Measurements from ENCODE around the gene SPATA24. TPM values are rescaled to one million over a fixed set of nuclear protein-coding genes. Genes with fewer than 3 reads are reported as not detected.

SPATA24 gene
- polyA plus RNA-seq, 3 donors: 1.6 to 3.5 (median 3.2) TPM

DNA sequence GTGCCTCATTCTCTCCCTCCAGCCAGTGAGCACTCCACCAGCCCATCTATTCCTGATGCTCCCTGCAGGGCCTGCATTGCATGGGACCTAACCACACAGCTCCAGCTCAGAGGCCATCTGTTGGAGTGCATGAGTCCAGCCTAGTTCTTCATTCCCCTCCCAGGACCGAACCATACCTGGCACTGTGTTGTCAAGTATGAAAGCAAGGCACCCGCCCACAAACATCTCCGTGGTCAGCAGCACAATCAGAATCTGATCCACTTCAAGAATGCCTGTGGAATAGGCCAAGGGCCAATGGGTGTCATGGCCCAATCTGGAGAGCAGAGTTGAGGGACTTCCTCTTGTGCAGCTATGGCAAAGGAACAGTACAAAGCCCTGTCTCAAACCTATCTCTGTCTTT lies 26.7 kb downstream of the SPATA24 start:
- H3K27me3 ChIP-seq (ENCODE audit: control insufficient read depth in 2 of 2, insufficient read depth in 2 of 2, low read length in 2 of 2): no peaks in the 10 kb centered on the region
- H3K9ac ChIP-seq (ENCODE audit: insufficient read depth, low read length, poor library complexity, severe bottlenecking): no peak overlapping the region
- H3K4me3 ChIP-seq (replicated peaks in 1 of 3; ENCODE audit: low read depth in 2 of 3, low read length in 3 of 3): no peak overlapping the region
- peak overlapping the region in 1 of 7 donors; percentile 31 for H3K27ac Mint-ChIP-seq
- peaks cover 0 to 12% (median 0%) of the 10 kb centered on the region in 3 donors for H3K27me3 Mint-ChIP-seq (ENCODE audit: low read depth in 3 of 3)
- DNase-seq: no peak
- no peaks in the 10 kb centered on the region for H3K4me1 Mint-ChIP-seq
- no peak overlapping the region for H3K27ac ChIP-seq (ENCODE audit: low read depth in 1 of 2, low read length in 2 of 2)
- 92% methylated on average over 2 of the region's 3 CpGs for WGBS (ENCODE audit: insufficient coverage)
- TF ChIP-seq, protein P1, sequence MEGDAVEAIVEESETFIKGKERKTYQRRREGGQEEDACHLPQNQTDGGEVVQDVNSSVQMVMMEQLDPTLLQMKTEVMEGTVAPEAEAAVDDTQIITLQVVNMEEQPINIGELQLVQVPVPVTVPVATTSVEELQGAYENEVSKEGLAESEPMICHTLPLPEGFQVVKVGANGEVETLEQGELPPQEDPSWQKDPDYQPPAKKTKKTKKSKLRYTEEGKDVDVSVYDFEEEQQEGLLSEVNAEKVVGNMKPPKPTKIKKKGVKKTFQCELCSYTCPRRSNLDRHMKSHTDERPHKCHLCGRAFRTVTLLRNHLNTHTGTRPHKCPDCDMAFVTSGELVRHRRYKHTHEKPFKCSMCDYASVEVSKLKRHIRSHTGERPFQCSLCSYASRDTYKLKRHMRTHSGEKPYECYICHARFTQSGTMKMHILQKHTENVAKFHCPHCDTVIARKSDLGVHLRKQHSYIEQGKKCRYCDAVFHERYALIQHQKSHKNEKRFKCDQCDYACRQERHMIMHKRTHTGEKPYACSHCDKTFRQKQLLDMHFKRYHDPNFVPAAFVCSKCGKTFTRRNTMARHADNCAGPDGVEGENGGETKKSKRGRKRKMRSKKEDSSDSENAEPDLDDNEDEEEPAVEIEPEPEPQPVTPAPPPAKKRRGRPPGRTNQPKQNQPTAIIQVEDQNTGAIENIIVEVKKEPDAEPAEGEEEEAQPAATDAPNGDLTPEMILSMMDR (IDR thresholded peaks at IDR 0.05): no peak
- H3K79me2 ChIP-seq (ENCODE audit: insufficient read depth, low read length): no peaks in the 10 kb centered on the region
- intact Hi-C loops (cut with micrococcal nuclease): no loop called here
- no peak overlapping the region for H3K4me2 ChIP-seq (replicated peaks; ENCODE audit: extremely low read depth, low read length, poor library complexity, severe bottlenecking)
- H3K4me1 ChIP-seq (ENCODE audit: control insufficient read depth in 1 of 2, insufficient read depth in 2 of 2, low read length in 2 of 2): no peaks in the 10 kb centered on the region
- H3K4me3 Mint-ChIP-seq: no peak overlapping the region
- peaks cover 1 to 17% of the 10 kb centered on the region in 2 donors for H3K36me3 ChIP-seq (replicated peaks in 1 of 2; ENCODE audit: control insufficient read depth in 1 of 2, insufficient read depth in 2 of 2, low read length in 2 of 2)
- peaks cover 0 to 3% (median 0%) of the 10 kb centered on the region in 7 donors for H3K9me3 Mint-ChIP-seq
- H4K20me1 ChIP-seq (ENCODE audit: insufficient read depth, low read length): no peaks in the 10 kb centered on the region
- no peaks in the 10 kb centered on the region for H3K9me3 ChIP-seq (replicated peaks in 1 of 2; ENCODE audit: control insufficient read depth in 1 of 2, insufficient read depth in 1 of 2, low read length in 2 of 2)
- peaks cover 15 to 31% of the 10 kb centered on the region in 2 donors for H3K36me3 Mint-ChIP-seq
- no peak overlapping the region for H2AFZ ChIP-seq (ENCODE audit: insufficient read depth, low read depth, low read length, poor library complexity, severe bottlenecking)

GRCh38 chr5:139376364-139376763 lies 27.5 kb downstream of the SPATA24 start:
- intact Hi-C loops (cut with micrococcal nuclease): no loop called here
- Histone ChIP-seq H3K36me3 (replicated peaks in 1 of 2; ENCODE audit: control insufficient read depth in 1 of 2, insufficient read depth in 2 of 2, low read length in 2 of 2) (peaks cover 9 to 26% of the 10 kb centered on the region in 2 donors), H3K9me3 (replicated peaks in 1 of 2; ENCODE audit: control insufficient read depth in 1 of 2, insufficient read depth in 1 of 2, low read length in 2 of 2) (no peaks in the 10 kb centered on the region), H3K4me1 (ENCODE audit: control insufficient read depth in 1 of 2, insufficient read depth in 2 of 2, low read length in 2 of 2) (no peaks in the 10 kb centered on the region), H3K4me3 (replicated peaks in 1 of 3; ENCODE audit: low read depth in 2 of 3, low read length in 3 of 3) (no peak overlapping the region), H4K20me1 (ENCODE audit: insufficient read depth, low read length) (no peaks in the 10 kb centered on the region), H3K9ac (ENCODE audit: insufficient read depth, low read length, poor library complexity, severe bottlenecking) (no peak overlapping the region), H3K27me3 (ENCODE audit: control insufficient read depth in 2 of 2, insufficient read depth in 2 of 2, low read length in 2 of 2) (no peaks in the 10 kb centered on the region), H2AFZ (ENCODE audit: insufficient read depth, low read depth, low read length, poor library complexity, severe bottlenecking) (no peak overlapping the region), H3K4me2 (replicated peaks; ENCODE audit: extremely low read depth, low read length, poor library complexity, severe bottlenecking) (no peak overlapping the region), H3K79me2 (ENCODE audit: insufficient read depth, low read length) (no peaks in the 10 kb centered on the region), H3K27ac (ENCODE audit: low read depth in 1 of 2, low read length in 2 of 2) (no peak overlapping the region)
- peaks cover 23 to 37% of the 10 kb centered on the region in 2 donors for H3K36me3 Mint-ChIP-seq
- 100% methylated on average over 1 of the region's 7 CpGs for WGBS (ENCODE audit: insufficient coverage)
- no peak for DNase-seq
- TF ChIP-seq, protein P1 (IDR thresholded peaks at IDR 0.05): no peak
- H3K4me3 Mint-ChIP-seq: no peak overlapping the region
- peaks cover 0 to 3% (median 0%) of the 10 kb centered on the region in 7 donors for H3K9me3 Mint-ChIP-seq
- H3K27me3 Mint-ChIP-seq (ENCODE audit: low read depth in 3 of 3): peaks cover 0 to 12% (median 0%) of the 10 kb centered on the region in 3 donors
- no peak overlapping the region for H3K27ac Mint-ChIP-seq
- no peaks in the 10 kb centered on the region for H3K4me1 Mint-ChIP-seq

All from CD14-positive monocyte (primary cell).